Left lobe of liver (tissue), 2 donors: ENCODE data around the gene ANKZF1. TPM values are rescaled to one million over a fixed set of nuclear protein-coding genes. Genes with fewer than 3 reads are reported as not detected.
"Not testable (repeated sequence)": the region's sequence is repeated elsewhere in the genome, so short reads cannot be mapped to it uniquely, and the experiment has no call there.

Source experiments
- ATAC-seq: fragments of 200-7000 bp; cut with Tn5 transposase; one replicate; pipeline ENCODE4 v1.9.1; 2020; ENCODE audit warnings: mild to moderate bottlenecking, moderate library complexity
- DNase-seq: peaks from one replicate; pipeline ENCODE4 v3.0.0-alpha.2; 2020; ENCODE audit warnings: low spot score
- total RNA-seq: library from RNA; stranded (reverse); gene quantifications from one replicate; pipeline ENCODE4 v1.2.1, GENCODE V29; 2021
- donor health status: DM: no; HTN: no; CAD: no; lungs with moderate emphysema.
- donor health status: DM: no; HTN: yes; CAD: no.

Gene ANKZF1
- total RNA-seq: 22.1 TPM

DNA sequence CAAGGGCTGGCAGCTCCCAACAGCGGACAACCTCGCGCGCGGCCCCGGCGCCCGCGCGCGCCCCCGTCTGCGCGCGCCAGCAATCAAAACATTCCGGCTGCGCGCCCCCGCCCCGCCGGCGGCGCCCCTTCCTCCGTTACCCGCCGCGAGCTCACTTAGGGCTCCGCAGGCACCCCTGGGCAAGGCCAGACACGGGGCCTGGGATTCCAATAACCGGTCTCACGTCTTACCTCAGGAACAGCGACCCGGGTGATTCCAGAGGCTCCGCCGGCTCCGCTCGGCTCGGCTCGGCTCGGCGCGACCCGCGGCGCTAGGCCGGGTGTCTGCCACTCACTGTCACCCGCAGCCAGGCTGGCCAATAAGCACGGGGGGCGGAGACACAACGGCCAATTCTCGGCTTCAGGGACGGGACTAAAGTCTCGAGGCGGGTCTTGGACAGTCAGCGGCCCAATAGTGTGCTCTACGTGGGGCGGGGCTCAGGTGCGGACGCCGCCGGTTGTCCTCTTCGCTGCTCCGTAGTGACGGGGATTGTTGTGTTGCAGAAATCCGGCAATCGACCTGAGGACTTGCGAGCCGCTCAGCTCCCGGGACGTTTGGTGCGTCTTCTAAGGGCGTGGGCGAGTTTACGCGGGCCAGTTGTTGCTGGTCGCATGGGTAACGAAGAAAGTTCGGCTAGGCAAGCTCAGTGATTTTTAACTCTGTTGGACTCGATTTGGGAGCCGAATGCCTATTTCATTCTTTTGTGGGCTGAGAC, at the start of gene ANKZF1, which contains the start of gene ATG9A:
ANKZF1 (plus strand) TSS at position 502 of the 754 bp plus-strand sequence. CDS start 452 bp downstream, outside the sequence.
ATG9A (minus strand) TSS at position 332 of the 754 bp plus-strand sequence. CDS start 1,612 bp downstream, outside the sequence.
- ATAC-seq (peak; percentile 94), DNase-seq (peak; percentile 99)

- DNase-seq (no peak), ATAC-seq (no peak)
These were observed 48.6 kb upstream of the ANKZF1 start for GRCh38 chr2:219180961-219181360.

DNA sequence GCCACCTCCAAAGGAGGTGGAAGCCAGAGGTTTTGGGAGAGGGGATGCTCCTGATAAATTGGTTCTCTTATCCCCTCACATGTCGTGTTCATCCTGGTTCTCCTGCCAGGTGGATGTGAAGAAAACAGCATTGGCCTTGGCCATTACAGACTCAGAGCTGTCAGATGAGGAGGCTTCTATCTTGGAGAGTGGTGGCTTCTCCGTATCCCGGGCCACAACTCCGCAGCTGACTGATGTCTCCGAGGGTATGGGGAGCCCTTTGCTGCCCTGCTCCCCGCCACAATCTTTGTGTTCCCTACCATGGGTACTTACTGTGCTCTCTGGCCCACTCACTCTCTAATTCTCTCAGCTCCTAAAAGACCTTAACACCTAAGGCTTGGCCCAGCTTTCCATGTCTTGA, 48.1 kb upstream of the ANKZF1 start:
- ATAC-seq (no peak), DNase-seq (no peak)

- ATAC-seq (no peak), DNase-seq (no peak)
These were observed 47.1 kb upstream of the ANKZF1 start for GRCh38 chr2:219182331-219183150.

DNA sequence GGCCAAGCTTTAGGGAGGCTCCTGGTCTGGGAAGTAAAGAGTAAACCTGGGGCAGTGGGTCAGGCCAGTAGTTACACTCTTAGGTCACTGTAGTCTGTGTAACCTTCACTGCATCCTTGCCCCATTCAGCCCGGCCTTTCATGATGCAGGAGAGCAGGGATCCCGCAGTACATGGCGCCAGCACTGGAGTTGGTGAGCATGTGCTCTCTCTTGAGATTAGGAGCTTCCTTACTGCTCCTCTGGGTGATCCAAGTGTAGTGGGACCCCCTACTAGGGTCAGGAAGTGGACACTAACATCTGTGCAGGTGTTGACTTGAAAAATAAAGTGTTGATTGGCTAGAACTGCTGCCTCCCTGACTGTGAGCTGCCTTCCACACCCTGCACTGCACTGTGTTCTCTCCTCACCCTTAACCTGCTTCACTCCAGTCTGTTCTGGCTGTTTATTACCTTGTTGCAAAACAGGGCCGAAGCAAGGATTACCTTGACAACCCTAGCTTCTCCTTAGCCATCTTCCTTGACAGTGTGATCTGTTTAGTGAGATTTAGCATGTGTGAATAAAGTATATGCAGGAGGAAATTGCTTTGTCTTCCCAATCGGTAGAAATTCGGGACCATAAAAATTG, 46.3 kb upstream of the ANKZF1 start:
- ATAC-seq (no peak), DNase-seq (no peak)

- DNase-seq (no peak), ATAC-seq (no peak)
These were observed 45.5 kb upstream of the ANKZF1 start for GRCh38 chr2:219184121-219184520.

- ATAC-seq (no peak), DNase-seq (no peak)
These were observed 42.7 kb upstream of the ANKZF1 start for GRCh38 chr2:219186754-219187456.

- ATAC-seq: no peak
- DNase-seq: no peak
These were observed 32.2 kb upstream of the ANKZF1 start for GRCh38 chr2:219197388-219197787.

DNA sequence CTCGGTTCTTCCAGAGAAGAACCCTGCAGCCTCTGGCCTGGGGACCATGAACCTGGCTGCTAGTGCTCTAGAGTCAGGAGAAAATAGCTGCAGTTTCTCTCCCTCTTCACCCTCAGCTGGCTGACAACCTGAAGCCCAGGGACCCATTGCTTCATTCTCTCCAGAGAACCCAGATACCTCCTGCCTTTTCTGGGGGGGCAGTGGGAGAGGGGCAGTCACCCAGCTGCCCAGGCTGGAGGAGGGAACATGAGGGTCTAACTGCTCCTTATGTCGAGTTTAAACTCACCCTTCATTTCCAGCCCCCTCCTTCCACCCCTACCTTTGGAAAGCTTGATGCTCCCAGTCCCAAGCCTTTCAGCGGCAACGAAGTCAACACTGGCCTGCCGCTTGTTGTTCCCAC, 30.6 kb upstream of the ANKZF1 start:
- DNase-seq (no peak), ATAC-seq (no peak)

- ATAC-seq (no peak), DNase-seq (no peak)
These were observed 30.0 kb upstream of the ANKZF1 start for GRCh38 chr2:219199470-219200211.

DNA sequence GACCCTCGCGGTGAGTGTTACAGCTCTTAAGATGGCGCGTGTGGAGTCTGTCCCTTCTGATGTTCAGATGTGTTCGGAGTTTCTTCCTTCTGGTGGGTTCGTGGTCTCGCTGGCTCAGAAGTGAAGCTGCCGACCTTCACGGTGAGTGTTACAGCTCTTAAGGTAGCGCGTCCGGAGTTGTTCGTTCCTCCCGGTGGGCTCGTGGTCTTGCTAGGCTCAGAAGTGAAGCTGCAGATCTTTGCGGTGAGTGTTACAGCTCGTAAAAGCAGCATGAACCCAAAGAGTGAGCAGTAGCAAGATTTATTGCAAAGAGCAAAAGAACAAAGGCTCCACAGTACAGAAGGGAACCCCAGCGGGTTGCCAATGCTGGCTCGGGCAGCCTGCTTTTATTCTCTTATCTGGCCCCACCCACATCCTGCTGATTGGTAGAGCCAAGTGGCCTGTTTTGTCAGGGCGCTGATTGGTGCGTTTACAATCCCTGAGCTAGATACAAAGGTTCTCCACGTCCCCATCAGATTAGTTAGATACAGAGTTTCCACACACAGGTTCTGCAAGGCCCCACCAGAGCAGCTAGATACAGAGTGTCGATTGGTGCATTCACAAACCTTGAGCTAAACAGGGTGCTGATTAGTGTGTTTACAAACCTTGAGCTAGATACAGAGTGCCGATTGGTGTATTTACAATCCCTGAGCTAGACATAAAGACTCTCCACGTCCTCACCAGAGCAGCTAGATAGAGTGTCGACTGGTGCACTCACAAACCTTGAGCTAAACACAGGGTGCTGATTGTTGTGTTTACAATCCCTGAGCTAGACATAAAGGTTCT, 28.9 kb upstream of the ANKZF1 start:
- not testable (repeated sequence) for DNase-seq, ATAC-seq

DNA sequence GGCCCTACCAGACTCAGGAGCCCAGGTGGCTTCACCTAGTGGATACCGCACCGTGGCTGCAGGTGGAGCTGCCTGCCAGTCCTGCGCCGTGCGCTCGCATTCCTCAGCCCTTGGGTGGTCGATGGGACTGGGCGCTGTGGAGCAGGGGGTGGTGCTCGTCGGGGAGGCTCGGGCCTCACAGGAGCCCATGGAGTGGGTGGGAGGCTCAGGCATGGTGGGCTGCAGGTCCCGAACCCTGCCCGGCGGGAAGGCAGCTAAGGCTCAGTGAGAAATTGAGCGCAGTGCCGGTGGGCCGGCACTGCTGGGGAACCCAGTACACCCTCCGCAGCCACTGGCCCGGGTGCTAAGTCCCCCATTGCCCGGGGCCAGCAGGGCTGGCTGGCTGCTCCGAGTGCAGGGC, 28.3 kb upstream of the ANKZF1 start:
- not testable (repeated sequence) for ATAC-seq

DNA sequence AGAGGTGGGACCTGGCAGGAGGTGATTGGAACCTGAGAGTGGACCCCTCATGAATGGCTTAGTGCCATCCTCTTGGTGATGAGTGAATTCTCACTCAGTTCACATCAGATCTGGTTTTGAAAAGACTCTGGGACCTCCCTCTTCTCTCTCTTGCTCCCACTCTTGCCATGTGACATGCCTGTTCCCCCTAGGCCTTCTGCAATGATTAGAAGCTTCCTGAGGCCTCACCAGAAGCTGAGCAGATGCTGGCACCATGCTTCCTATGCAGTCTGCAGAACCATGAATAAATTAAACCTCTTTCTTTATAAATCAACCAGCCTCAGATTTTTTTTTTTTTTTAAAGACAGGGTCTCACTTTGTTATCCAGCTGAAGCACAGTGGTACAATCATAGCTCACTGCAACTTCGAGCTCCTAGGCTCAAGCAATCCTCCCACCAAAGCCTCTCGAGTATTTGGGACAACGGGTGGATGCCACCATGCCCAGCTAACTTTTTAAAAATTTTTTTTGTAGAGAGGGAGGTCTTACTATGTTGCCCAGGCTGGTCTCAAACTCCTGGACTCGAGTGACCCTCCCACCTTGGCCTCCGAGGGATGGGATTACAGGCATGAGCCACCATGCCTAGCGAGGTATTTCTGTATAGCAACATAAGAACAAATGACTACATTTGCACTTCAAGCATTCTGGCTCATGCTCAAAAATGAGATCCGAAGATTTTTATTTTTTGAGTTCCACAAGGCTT, 25.0 kb upstream of the ANKZF1 start:
- no peak for DNase-seq
- no peak for ATAC-seq

More for the DNA sequence above, 28.3 kb upstream of the ANKZF1 start:
- not testable (repeated sequence) for DNase-seq

DNA sequence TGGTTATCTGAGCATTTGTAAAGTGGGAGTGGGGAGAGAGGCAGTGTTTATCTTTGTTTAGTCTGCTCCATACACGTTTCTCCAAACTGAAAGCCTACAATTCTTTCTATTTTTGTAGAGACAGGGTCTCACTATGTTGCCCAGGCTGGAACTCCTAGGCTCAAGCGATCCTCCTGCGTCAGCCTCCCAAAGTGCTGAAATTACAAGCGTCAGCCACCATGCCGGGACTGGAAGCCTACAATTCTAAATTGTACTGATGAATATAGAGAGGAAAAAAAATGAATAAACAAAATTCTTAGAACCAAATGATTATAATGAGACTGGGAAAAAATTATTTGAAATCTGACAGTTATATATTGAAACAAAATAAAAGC, 24.5 kb upstream of the ANKZF1 start:
- no peak for ATAC-seq
- no peak for DNase-seq

- ATAC-seq (no peak), DNase-seq (no peak)
These were observed 23.7 kb upstream of the ANKZF1 start for GRCh38 chr2:219205981-219206327.

DNA sequence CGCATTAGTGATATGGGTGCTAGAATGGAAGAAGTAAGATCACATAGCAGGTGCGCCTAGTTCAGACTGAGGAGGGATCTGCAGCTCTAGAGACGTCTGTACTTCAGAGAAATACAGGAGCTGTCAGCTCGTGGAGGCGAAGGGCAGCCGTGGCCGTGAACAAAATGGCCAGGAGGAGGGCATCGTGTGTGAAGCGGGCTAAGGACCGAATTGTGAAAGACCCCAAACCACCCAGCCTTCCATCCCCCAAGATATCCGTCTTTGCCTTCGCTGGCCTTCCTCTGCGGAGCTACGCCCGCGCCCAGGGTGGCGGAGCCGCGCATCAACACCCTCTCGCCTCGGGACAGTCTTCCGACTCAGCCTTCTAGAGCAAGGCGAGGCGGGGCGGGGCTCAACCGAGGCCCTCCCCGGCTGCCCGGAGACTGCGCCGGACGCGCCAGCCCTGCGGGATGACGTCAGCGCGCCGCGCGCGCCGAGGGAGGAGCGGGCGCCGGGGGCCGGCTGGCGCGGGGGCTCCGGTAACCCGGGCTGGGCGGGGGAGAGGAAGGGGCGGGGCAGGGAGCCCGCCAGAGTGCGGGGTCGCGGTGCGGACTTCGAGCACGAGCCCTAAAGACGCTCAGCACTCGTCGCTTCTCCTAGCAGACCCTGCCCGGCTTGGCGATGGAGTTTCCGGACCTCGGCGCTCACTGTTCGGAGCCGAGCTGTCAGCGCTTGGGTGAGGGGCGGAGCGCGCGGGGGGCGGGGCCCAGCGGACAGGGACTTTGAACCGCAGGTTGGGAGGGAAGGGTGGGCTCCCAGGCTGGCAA, 23.1 kb upstream of the ANKZF1 start, which contains the start of gene ZFAND2B:
ZFAND2B (plus strand) TSS at position 455 of the 806 bp plus-strand sequence; CDS start at position 661, 206 bp downstream.
- DNase-seq (peak; percentile 96), ATAC-seq (peak; percentile 90)

GRCh38 chr2:219207134-219207883, 22.3 kb upstream of the ANKZF1 start:
- peak; percentile 0 for ATAC-seq
- peak; percentile 48 for DNase-seq
